ENCODE data around the gene IL4.

Gene IL4

DNA sequence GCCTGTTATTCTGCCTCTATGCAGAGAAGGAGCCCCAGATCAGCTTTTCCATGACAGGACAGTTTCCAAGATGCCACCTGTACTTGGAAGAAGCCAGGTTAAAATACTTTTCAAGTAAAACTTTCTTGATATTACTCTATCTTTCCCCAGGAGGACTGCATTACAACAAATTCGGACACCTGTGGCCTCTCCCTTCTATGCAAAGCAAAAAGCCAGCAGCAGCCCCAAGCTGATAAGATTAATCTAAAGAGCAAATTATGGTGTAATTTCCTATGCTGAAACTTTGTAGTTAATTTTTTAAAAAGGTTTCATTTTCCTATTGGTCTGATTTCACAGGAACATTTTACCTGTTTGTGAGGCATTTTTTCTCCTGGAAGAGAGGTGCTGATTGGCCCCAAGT, 301 bp upstream of the IL4 start:
- no peak for TF ChIP-seq POLR2A (IDR thresholded peaks at IDR 0.05; ENCODE audit: extremely low read depth, insufficient read length)
- TF ChIP-seq, protein P1, sequence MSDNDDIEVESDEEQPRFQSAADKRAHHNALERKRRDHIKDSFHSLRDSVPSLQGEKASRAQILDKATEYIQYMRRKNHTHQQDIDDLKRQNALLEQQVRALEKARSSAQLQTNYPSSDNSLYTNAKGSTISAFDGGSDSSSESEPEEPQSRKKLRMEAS (IDR thresholded peaks at IDR 0.05; ENCODE audit: low read depth, low read length) = no peak
- TF ChIP-seq CTCF (IDR thresholded peaks at IDR 0.05; ENCODE audit: low read depth, low read length) = no peak
- TF ChIP-seq MYC (IDR thresholded peaks at IDR 0.05; ENCODE audit: low read depth, low read length) = no peak
- no peak for DNase-seq (ENCODE audit: low read depth)

GRCh38 chr5:132674671-132675506, 1.1 kb downstream of the IL4 start:
- TF ChIP-seq, protein P1 (IDR thresholded peaks at IDR 0.05; ENCODE audit: low read depth, low read length) = no peak
- TF ChIP-seq POLR2A (IDR thresholded peaks at IDR 0.05; ENCODE audit: extremely low read depth, insufficient read length) (no peak), CTCF (IDR thresholded peaks at IDR 0.05; ENCODE audit: low read depth, low read length) (no peak), MYC (IDR thresholded peaks at IDR 0.05; ENCODE audit: low read depth, low read length) (no peak)
- no peak overlapping the region for H3K4me3 ChIP-seq (ENCODE audit: low read depth, low read length)
- no peak for DNase-seq (ENCODE audit: low read depth)

More for the DNA sequence above, 301 bp upstream of the IL4 start:
- no peak overlapping the region for H3K4me3 ChIP-seq (ENCODE audit: low read depth, low read length)

DNA sequence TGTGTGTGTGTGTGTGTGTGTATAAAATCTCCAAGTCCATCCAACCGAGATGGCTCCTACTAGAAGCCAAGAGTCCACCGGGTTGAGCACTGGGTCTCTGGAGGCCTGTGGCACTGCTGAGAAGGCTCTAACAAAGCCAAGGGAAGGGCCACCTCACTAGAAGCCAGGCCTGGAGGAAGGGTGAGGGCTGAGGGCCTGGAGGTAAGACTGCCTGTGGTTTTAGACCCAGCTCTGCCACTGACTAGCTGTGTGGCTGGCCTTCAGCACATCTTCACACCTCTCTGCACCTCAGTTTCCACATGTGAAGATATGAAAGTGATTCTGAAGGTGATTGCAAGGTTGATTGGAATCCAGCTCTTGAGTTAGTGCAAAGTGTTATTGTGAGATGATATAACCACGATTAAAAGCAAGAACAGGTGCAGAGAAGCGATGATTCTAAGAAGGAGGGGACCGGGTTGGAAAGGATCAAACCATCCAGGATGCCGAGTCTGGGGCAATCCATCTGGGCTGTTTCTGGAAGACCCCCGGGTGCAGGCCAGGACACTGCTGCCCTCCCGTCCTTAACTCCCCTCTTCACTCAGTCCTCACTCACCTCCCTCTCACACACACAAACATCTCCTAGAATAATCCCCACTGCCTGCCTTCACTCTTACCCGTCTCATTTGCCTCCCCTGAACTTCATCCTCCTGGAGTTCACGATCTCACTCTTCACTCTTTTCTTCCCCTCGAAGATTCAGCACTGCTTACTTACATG, 2.3 kb downstream of the IL4 start:
- H3K4me3 ChIP-seq (ENCODE audit: low read depth, low read length) = no peak overlapping the region
- no peak for DNase-seq (ENCODE audit: low read depth)
- TF ChIP-seq, protein P1 (IDR thresholded peaks at IDR 0.05; ENCODE audit: low read depth, low read length) = no peak
- no peak for TF ChIP-seq MYC (IDR thresholded peaks at IDR 0.05; ENCODE audit: low read depth, low read length)
- TF ChIP-seq POLR2A (IDR thresholded peaks at IDR 0.05; ENCODE audit: extremely low read depth, insufficient read length) = no peak
- TF ChIP-seq CTCF (IDR thresholded peaks at IDR 0.05; ENCODE audit: low read depth, low read length) = no peak

GRCh38 chr5:132677191-132677590, 3.4 kb downstream of the IL4 start:
- DNase-seq (ENCODE audit: low read depth) = no peak
- no peak overlapping the region for H3K4me3 ChIP-seq (ENCODE audit: low read depth, low read length)
- no peak for TF ChIP-seq MYC (IDR thresholded peaks at IDR 0.05; ENCODE audit: low read depth, low read length)

DNA sequence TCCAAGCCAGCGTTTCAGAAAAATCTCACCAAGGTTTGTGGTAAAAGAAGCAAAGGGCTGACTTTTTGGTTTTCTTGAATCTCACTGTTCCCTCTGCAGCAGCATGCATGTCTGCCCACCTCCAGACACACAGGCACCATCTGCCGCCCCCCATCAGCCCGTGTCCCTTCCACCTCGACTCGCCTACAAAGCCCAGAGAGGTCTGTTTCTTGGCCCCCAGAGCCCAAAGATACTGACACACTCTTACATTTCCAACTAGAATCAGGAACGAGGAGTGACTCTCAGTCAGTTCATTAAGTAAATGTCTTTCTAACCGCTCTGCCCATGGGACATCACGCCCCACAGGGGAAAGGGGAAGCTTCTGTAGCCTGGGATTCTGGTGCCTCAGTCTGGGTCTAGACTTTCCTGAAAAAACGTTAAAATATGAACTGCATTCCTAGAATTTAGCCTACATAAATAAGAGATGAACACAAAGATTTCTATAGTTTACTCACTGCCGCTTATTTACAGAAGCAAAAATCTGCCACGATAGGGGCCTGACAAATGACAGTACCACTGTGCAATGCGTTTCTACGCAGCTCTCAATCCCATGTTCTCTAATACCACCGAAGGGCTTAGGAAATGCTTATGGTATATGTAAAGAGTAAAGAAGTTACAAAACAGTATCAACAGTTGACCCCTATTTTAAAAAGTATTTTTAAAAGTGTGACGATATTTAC, 4.1 kb downstream of the IL4 start:
- DNase-seq (ENCODE audit: low read depth) = no peak
- H3K4me3 ChIP-seq (ENCODE audit: low read depth, low read length) = no peak overlapping the region
- no peak for TF ChIP-seq CTCF (IDR thresholded peaks at IDR 0.05; ENCODE audit: low read depth, low read length)
- TF ChIP-seq, protein P1 (IDR thresholded peaks at IDR 0.05; ENCODE audit: low read depth, low read length) = no peak
- TF ChIP-seq POLR2A (IDR thresholded peaks at IDR 0.05; ENCODE audit: extremely low read depth, insufficient read length) = no peak
- TF ChIP-seq MYC (IDR thresholded peaks at IDR 0.05; ENCODE audit: low read depth, low read length) = no peak

- no peak for DNase-seq (ENCODE audit: low read depth)
- TF ChIP-seq CTCF (IDR thresholded peaks at IDR 0.05; ENCODE audit: low read depth, low read length) (no peak), POLR2A (IDR thresholded peaks at IDR 0.05; ENCODE audit: extremely low read depth, insufficient read length) (no peak), MYC (IDR thresholded peaks at IDR 0.05; ENCODE audit: low read depth, low read length) (no peak)
- TF ChIP-seq, protein P1 (IDR thresholded peaks at IDR 0.05; ENCODE audit: low read depth, low read length) = no peak
- H3K4me3 ChIP-seq (ENCODE audit: low read depth, low read length) = no peak overlapping the region
Measured at GRCh38 chr5:132678735-132679134, 4.9 kb downstream of the IL4 start.
